Measurements from ENCODE around the gene NPB.

NPB gene

GRCh38 chr17:81947189-81947588 is 45.2 kb downstream of the NPB start, which contains the start of gene MYADML2:
TSS of gene MYADML2 (minus strand) at chr17:81947233. CDS start at chr17:81941741, 5,492 bp downstream.
- no peak for DNase-seq

GRCh38 chr17:81948635-81949378 is 46.8 kb downstream of the NPB start:
- no peak for DNase-seq

- DNase-seq = no peak
These were observed 48.5 kb downstream of the NPB start for GRCh38 chr17:81950501-81950900.

- no peak for DNase-seq
These were observed 50.0 kb downstream of the NPB start for GRCh38 chr17:81951785-81952684.
